Measurements from ENCODE around the gene PSEN1. TPM values are rescaled to one million over a fixed set of nuclear protein-coding genes. Genes with fewer than 3 reads are reported as not detected.

The PSEN1 gene
- total and polyA plus RNA-seq, 9 donors: 21.7 to 73.1 (median 44.0) TPM

DNA sequence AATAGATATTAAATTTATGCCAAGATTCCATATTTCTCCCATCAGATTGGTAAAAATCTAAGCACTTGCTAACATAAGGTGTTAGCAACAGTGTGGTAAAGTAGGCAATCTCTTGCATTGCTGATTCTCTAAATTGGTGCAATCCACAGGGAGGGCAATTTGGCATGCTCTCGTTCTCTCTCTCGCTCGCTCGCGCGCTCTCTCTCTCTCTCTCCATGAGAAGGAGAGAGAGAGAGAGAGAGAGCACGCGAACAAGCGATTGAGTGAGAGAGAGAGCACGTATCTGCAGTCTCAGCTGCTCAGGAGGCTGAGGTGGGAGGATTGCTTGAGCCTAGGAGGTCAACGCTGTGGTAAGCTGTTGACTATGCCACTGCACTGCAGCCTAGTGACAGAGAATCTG is 25.9 kb downstream of the PSEN1 start:
- 85 to 93% (median 89%) methylated on average over 11 of the region's 11 CpGs for WGBS, 3 donors
- DNase-seq: no peak
- H3K4me3 ChIP-seq: no peak overlapping the region
- H3K27ac ChIP-seq: no peak overlapping the region
- H3K9me3 ChIP-seq: no peaks in the 10 kb centered on the region
- H3K27me3 ChIP-seq: no peaks in the 10 kb centered on the region
- intact Hi-C loops (cut with DNase I): no loop called here
- no peaks in the 10 kb centered on the region for H3K4me1 ChIP-seq (ENCODE audit: insufficient read depth)
- TF ChIP-seq, protein P1, sequence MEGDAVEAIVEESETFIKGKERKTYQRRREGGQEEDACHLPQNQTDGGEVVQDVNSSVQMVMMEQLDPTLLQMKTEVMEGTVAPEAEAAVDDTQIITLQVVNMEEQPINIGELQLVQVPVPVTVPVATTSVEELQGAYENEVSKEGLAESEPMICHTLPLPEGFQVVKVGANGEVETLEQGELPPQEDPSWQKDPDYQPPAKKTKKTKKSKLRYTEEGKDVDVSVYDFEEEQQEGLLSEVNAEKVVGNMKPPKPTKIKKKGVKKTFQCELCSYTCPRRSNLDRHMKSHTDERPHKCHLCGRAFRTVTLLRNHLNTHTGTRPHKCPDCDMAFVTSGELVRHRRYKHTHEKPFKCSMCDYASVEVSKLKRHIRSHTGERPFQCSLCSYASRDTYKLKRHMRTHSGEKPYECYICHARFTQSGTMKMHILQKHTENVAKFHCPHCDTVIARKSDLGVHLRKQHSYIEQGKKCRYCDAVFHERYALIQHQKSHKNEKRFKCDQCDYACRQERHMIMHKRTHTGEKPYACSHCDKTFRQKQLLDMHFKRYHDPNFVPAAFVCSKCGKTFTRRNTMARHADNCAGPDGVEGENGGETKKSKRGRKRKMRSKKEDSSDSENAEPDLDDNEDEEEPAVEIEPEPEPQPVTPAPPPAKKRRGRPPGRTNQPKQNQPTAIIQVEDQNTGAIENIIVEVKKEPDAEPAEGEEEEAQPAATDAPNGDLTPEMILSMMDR (IDR thresholded peaks at IDR 0.05): no peak
- TF ChIP-seq POLR2A (IDR thresholded peaks at IDR 0.05) (no peak), EP300 (IDR thresholded peaks at IDR 0.05) (no peak)
- H3K36me3 ChIP-seq: no peaks in the 10 kb centered on the region

DNA sequence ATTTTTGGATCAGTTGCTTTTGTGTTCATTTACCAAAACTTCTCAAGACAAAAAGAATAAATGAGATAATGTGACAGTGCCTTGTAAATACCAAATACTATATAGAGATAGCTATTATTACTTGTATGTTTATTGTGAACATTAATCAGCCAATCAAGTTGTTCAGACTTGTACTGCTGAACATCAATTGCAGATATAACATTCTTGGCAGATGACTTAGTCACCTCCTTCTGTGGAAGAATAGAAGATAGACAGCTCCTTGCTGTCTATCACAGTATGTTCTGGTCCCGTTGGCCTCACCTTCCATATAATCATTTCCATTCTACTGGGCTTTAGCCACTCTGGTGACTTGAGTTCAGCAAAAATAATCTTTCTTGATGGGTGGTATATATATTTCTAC is 30.1 kb downstream of the PSEN1 start:
- intact Hi-C loops (cut with DNase I): no loop called here
- WGBS, 3 donors: 88 to 92% (median 88%) methylated on average over 1 of the region's 1 CpG
- no peaks in the 10 kb centered on the region for H3K4me1 ChIP-seq (ENCODE audit: insufficient read depth)
- TF ChIP-seq, protein P1 (IDR thresholded peaks at IDR 0.05): no peak
- TF ChIP-seq EP300 (IDR thresholded peaks at IDR 0.05): no peak
- TF ChIP-seq POLR2A (IDR thresholded peaks at IDR 0.05): no peak
- H3K4me3 ChIP-seq: no peak overlapping the region
- H3K9me3 ChIP-seq: no peaks in the 10 kb centered on the region
- no peak overlapping the region for H3K27ac ChIP-seq
- H3K36me3 ChIP-seq: no peaks in the 10 kb centered on the region
- no peaks in the 10 kb centered on the region for H3K27me3 ChIP-seq
- DNase-seq: no peak

DNA sequence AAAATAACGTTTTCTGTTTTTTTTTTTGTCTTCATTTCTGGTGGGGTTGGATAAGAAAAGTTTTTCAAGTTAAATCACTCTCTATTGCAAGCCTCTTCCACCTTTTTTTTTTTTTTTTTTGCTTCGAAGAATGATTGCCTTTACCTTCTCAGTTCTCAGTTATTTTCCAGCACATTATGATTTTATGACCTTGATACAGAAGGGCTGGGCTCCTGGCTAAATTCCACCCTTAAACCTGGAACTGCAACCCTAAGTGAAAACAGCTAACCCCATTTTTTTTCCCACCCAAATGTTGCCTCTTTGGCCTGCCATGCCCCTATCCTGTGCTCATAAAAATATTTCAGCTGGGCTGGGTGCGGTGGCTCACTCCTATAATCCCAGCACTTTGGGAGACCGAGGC is 31.4 kb downstream of the PSEN1 start:
- 70 to 76% (median 72%) methylated on average over 4 of the region's 4 CpGs for WGBS, 3 donors
- Histone ChIP-seq H3K36me3 (no peaks in the 10 kb centered on the region), H3K27me3 (no peaks in the 10 kb centered on the region), H3K4me1 (ENCODE audit: insufficient read depth) (no peaks in the 10 kb centered on the region), H3K27ac (no peak overlapping the region), H3K4me3 (no peak overlapping the region), H3K9me3 (no peaks in the 10 kb centered on the region)
- intact Hi-C loops (cut with DNase I): loop anchor here in 1 of 4 donors (2.0 kb wide), 1 partner anchor 299 kb away; no protein-coding TSS in a partner anchor
- no peak for TF ChIP-seq POLR2A (IDR thresholded peaks at IDR 0.05)
- TF ChIP-seq, protein P1 (IDR thresholded peaks at IDR 0.05): no peak
- no peak for TF ChIP-seq EP300 (IDR thresholded peaks at IDR 0.05)
- no peak for DNase-seq

DNA sequence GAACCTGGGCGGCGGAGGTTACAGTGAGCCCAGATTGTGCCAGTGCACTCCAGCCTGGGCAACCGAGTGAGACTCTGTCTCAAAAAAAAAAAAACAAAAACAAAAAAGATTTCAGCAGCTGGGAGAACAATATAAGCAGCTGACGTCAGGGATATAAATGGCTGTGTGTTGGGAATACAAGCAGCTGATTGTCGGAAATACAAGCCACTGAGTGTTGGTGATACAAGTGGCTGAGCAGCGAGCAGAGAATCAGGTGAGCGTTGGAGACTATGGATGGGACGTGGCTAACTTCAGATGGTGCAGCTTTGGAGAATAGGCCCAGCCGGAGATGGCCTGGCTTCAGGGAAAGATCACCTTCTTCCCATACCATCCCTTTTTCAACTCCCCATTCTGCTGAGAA is 32.0 kb downstream of the PSEN1 start:
- no peak overlapping the region for H3K27ac ChIP-seq
- H3K36me3 ChIP-seq: no peaks in the 10 kb centered on the region
- TF ChIP-seq POLR2A (IDR thresholded peaks at IDR 0.05) (no peak), EP300 (IDR thresholded peaks at IDR 0.05) (no peak)
- TF ChIP-seq, protein P1 (IDR thresholded peaks at IDR 0.05): no peak
- WGBS, 3 donors: 80 to 91% (median 83%) methylated on average over 9 of the region's 9 CpGs
- intact Hi-C loops (cut with DNase I): loop anchor here in 1 of 4 donors (2.0 kb wide), 1 partner anchor 299 kb away; no protein-coding TSS in a partner anchor
- DNase-seq: no peak
- no peaks in the 10 kb centered on the region for H3K9me3 ChIP-seq
- H3K4me1 ChIP-seq (ENCODE audit: insufficient read depth): no peaks in the 10 kb centered on the region
- H3K4me3 ChIP-seq: no peak overlapping the region
- H3K27me3 ChIP-seq: no peaks in the 10 kb centered on the region

All from ovary (tissue), 9 donors.